ENCODE data around the gene RHOD.

GRCh38 chr11:67029146-67029545 is 27.5 kb upstream of the RHOD start:
- TF ChIP-seq CTCF (IDR thresholded peaks at IDR 0.05) (no peak), EP300 (IDR thresholded peaks at IDR 0.05) (no peak), POLR2A (IDR thresholded peaks at IDR 0.05) (no peak), POLR2AphosphoS5 (IDR thresholded peaks at IDR 0.05) (no peak)
